GM11168 (cell line): ENCODE measurements around the gene EXOG.

Experiments
- in situ Hi-C: fragments of 300-500 bp; cut with MboI; formaldehyde crosslinking; loops from one replicate; pipeline ENCODE4 v1.12.0; 2022; ENCODE audit warnings: low sequenced_read_pairs; ENCODE audit not compliant: unreplicated experiment

Gene EXOG

GRCh38 chr3:38496131-38496910, at the start of gene EXOG:
EXOG (plus strand) TSS chr3:38496340; CDS start chr3:38496368, 28 bp downstream.
- in situ Hi-C loops: loop anchor here (25.0 kb wide), 1 partner anchor 359 kb away; the partner anchor contains the start of genes ACAA1 and MYD88

GRCh38 chr3:38446812-38447211, 49.3 kb upstream of the EXOG start:
- in situ Hi-C loops: no loop called here

GRCh38 chr3:38450853-38451252, 45.3 kb upstream of the EXOG start:
- in situ Hi-C loops: no loop called here

- in situ Hi-C loops: no loop called here
Observed at GRCh38 chr3:38453075-38453912, 42.8 kb upstream of the EXOG start, which contains the start of gene ACVR2B. ACVR2B (plus strand) TSS chr3:38453890; CDS start chr3:38454323, 433 bp downstream.

- in situ Hi-C loops: no loop called here
Observed at GRCh38 chr3:38453913-38454177, 42.3 kb upstream of the EXOG start.

- in situ Hi-C loops: no loop called here
Observed at GRCh38 chr3:38454178-38454883, 41.8 kb upstream of the EXOG start.

- in situ Hi-C loops: no loop called here
Observed at GRCh38 chr3:38454884-38455638, 41.1 kb upstream of the EXOG start.

- in situ Hi-C loops: no loop called here
Observed at GRCh38 chr3:38455639-38456430, 40.3 kb upstream of the EXOG start.

- in situ Hi-C loops: no loop called here
Observed at GRCh38 chr3:38457111-38458003, 38.8 kb upstream of the EXOG start.

- in situ Hi-C loops: no loop called here
Observed at GRCh38 chr3:38458796-38459498, 37.2 kb upstream of the EXOG start.

- in situ Hi-C loops: no loop called here
Observed at GRCh38 chr3:38459499-38460048, 36.6 kb upstream of the EXOG start.

GRCh38 chr3:38460377-38461270, 35.5 kb upstream of the EXOG start:
- in situ Hi-C loops: no loop called here

GRCh38 chr3:38465588-38466154, 30.5 kb upstream of the EXOG start:
- in situ Hi-C loops: no loop called here

GRCh38 chr3:38468765-38469164, 27.4 kb upstream of the EXOG start:
- in situ Hi-C loops: no loop called here

GRCh38 chr3:38469852-38470251, 26.3 kb upstream of the EXOG start:
- in situ Hi-C loops: no loop called here

GRCh38 chr3:38471260-38471857, 24.8 kb upstream of the EXOG start:
- in situ Hi-C loops: no loop called here
